HG03520 (cell line): ENCODE results near the gene DLGAP1.

ENCODE experiments used
- ATAC-seq: cut with Tn5 transposase; IDR thresholded peaks from one replicate; pipeline ENCODE4 v1.9.1; 2021; ENCODE audit warnings: mild to moderate bottlenecking, moderate library complexity; ENCODE audit not compliant: unreplicated experiment

The DLGAP1 gene

DNA sequence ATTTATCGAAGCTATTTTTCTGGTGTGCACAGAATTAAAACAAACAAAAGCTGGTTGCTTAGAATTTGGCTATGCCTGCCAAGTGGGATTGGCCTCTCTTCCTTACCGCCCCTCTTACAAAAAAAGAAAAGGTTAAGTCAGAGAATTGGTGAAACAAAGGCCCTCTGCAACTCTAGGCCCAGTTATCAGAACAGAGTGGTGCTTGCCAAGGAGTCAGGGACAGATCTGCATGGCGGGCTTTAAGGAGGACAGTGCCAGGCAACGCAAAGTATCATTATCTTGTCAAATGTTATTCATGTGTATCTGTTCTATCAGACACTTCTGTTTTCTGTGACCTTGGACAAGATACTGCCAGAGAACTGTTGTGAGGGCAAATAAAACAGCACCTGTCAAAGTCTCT lies 926.9 kb downstream of the DLGAP1 start:
- no peak for ATAC-seq

DNA sequence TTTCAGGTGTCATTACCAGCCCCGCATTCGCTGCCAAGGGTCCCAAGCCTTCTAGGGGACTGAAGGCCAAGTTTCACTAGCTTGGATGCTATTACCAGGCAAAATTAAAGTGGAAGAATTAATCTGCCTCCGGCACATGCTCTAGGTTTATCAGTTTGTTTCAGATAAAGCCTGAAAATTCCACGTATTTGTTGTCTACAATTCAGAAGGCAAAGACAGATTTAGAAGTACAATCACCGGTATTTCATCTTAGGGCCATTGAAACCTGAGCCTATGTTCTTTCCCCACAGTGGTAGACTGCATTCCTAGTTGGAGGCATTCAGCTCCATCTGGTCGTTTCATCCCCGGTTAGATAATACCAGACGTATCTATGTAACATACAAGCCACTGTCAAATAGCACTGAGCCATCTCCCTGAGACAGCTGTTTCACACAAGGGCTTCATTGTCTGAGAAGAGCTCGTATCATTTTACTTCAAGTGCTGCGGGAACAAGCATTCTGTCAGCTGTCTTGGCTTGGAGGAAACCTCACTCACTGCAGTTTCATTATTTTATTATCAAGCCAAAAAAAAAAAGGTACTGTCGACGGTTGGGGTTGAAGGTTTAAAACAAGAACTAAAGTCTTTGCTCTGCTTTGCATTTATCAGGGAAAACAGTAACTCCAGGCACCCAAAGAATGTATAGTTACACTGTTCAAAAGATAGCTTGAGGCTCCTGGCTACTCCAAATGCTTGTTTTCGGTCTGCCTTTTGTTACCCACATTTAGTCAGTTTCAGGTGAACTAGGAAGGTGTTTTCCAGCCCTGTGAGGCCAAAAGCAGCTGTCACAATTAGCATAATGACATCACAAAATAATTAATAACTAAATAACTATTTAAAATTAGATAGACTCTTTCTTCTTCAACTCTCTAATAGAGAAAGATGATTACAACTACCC lies 928.4 kb downstream of the DLGAP1 start:
- peak; percentile 62 for ATAC-seq

DNA sequence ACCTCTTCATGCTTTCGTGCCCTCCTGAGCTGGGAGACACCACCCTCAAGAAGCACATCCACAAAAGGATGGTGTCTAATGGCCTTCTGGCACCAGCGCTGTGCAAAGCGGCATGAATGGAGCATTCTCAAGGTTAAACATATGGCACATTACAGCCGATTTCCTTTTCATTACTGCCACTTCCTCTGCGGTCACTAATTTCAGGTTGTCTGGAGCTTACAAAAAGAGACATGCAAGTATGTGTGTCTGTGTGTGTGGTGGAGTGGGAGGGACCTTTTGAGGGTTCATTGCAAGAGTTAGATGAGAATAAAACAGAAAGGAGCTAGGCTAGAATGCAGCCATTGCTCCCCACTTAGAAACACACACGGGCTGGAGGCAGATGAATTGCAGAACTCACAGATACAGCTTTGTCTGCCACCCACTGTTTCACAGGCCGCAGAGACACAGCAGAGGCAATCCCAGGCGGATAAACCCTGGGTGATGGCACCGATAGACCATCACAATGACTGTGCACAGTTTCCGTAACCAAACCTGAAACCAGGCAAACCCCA lies 929.2 kb downstream of the DLGAP1 start:
- ATAC-seq = peak; percentile 72

DNA sequence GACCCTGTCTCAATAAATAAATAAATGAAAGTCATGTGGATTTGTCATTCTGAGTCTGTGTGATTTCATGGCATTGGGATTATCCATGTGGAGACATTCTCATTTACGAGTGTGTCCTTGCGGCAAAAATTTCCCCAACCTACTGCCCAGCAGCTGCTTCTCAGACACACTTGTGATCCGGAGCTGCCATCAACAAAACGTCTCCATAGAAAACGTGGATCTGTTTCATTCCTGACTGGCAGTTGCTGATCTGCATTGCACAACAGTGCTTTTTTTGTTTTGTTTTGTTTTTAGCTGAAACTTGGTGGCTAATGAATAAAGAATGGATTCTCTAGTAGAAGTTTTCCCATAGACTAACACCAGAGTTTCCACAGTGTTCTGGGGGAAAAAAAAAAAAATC lies 930.4 kb downstream of the DLGAP1 start:
- ATAC-seq = no peak

DNA sequence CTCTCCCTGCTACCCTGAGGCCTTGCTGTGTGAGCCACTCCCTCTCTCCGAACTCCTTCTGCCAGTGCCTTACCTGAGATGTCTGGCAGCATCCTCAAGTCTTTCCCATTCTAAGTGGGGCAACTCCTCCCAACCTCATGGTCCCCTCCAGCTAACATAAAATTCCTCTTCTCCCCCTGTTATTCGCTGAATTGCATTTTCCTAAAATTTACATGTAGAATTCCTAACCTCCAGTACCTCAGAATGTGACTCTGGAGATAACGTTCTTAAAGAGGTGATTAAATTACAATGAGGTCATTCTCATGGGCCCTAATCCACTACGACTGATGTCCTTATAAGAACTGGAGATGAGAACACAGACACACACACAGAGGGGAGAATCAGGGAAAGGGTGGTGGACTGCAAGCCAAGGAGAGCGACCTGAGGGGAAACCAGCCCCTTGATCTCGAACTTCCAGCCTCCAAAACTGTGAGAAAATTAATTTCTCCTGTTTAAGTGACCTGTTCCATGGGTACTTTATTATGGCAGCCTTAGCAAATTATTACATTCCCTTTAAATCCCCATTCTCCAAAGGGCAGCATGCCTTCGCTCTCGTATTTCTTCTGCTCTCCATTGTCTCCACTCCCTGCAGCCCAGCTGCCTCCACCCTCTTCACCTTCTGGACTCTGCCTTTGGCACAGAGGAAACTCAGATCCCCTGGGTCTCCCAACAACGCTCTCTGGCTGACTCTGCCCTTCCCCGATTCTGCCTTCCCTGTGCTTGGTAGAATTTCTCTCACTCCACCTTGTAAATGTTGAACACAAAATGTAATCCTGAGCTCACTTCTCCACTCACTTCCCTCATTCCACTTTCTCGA lies 934.6 kb downstream of the DLGAP1 start:
- no peak for ATAC-seq

DNA sequence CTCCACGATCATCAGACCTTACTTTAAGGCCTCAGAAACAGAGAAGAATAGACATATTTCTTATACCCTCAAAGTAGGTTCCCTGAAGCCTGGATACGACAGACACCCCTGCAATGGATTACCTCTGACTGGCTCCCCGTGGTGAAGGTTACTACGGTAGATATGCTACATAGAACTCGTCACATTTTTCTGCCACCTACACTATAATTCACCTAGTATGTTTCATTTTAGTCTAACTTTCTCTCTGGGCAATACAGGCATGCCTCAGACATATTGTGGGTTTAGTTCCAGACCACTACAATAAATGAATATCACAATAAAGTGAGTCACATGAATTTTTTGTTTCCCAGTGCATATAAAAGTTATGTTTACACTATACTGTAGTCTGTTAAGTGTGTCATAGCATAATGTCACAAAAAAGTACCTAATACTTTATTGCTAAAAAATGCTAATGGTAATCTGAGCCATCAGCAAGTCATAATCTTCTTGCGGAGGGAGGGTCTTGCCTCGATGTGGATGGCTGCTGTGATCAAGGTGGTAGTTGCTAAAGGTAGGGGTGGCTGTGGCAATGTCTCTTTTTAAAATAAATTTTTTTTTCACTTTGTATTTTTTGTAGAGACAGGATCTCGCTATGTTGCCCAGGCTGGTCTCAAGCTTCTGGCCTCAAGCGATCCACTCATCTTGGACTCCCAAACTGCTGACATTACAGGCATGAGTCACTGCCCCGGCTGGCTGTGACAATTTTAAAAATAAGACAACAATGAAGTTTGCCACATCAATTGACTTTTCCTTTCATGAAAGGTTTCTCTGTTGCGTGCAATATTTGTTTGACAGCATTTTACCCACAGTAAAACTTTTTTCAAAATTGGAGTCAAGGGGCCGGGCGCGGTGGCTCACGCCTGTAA lies 940.5 kb downstream of the DLGAP1 start:
- no peak for ATAC-seq

DNA sequence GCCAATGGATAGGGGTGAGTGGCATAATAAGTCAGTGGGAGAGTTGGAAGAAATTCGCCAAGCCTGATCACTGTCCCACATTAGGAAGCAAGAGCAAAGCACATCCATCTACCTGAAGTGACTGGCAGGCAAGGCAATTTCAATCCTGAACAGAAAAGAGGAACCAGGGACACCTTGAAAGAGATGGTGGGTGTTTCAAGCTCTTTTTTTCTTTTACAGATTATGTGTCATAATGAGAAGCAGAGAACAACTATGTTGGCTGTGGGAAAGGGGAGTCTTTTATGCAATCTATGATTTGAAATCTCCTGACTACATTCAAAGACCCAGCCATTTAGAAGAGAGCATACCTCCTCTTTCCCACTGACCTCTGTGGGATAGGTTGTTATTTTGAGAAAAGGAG lies 941.6 kb downstream of the DLGAP1 start:
- ATAC-seq = peak; percentile 63

DNA sequence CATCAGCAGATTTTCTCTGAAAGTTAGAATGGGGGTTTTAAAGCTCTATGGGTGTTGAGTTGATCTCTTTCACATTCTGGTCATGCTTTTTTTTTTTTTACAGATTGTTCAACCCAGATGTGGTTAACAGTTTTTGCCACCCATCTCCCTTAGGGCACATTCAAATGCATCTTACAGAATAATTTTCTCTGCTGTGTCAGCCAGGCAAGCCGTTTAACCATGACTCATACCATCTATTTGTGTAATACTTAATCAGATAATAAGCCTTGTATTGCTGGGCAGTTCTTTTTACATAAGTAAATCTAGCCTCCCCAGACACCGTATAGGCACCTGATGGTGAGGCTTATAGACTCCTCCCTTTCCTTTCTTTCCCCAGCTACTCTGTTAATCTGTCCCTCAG lies 943.1 kb downstream of the DLGAP1 start:
- ATAC-seq = no peak

DNA sequence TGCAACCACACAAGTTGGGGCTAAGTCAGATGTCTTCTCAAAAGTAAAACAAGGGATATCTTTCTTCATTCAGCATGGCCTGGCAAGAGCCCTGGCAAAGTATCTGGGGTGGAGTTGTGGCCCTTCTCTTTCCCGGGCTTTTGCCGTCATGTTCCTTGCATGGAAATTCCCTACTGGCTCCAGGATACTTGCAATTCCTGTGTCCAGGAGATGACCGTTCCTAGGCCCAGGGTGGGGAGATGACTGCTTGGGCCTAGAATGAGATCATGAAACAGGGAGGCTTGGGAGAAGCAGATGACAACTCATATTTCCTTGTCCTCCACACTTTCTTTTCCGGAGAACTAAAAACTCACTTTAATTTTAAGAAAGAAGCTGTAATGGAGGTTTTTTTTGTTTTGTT lies 944.2 kb downstream of the DLGAP1 start:
- no peak for ATAC-seq

DNA sequence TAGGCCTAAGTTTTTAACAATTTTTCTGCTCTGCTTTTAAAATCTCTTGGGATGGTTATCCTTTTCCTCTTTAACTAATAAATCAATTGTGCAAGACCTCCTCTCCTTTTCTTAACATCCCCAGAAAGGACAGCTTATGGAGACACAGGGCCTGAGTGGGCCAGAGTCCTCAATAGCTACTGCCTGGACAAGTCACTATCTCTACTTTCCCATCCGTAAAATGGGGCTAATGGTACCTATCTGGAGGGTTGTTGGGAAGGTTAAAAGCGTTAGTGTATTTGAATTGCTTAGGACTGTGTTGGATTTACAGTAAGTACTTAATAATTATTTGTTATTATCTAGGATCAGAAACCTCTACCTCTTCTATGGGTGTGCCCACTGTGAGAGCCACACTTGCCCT lies 945.1 kb downstream of the DLGAP1 start:
- no peak for ATAC-seq

DNA sequence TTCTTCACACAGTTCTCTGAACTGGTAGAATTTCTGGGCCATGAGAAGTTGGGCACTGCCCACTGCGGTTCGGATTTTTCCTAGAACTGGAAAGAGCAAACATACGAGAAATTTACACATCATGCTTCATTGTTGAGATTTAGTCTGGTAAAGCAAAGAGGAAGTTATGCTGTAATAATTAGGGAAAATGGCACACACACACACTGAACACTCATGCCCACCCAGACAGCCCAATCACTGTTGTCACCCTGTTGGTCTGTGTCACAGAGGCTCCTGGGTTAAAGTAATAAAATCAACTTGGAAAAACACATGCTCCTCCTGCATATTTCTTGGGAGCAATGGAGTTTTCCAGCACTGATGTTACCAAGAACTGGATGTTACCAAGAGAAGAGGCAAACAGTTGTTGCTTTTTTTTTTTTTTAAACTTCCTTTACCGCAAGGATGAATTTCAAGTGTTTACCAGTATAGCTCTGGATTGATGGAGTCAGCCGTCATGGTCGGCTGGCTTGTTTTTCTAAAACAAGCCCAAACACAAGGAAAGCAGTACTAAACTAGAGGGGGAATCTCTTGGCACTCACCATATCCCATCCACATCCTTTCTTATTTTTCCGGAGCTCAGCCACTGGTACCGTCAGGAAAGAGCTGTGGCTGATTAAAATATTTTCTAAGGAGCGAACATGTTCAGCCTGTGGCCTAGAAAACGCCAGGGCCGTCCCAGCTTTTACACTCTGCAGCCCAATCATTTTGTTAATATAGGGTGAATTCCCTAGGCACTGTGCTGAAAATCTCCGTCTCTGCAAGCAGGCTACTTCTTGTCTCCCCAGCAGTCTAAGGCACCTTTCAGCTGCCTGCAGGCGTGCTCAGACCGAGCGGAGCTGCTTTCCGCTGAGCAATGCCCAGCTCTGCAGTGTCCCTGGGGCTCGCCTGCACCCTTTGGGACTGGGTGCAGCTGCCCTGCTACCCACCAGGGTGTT lies 946.2 kb downstream of the DLGAP1 start:
- ATAC-seq = no peak

DNA sequence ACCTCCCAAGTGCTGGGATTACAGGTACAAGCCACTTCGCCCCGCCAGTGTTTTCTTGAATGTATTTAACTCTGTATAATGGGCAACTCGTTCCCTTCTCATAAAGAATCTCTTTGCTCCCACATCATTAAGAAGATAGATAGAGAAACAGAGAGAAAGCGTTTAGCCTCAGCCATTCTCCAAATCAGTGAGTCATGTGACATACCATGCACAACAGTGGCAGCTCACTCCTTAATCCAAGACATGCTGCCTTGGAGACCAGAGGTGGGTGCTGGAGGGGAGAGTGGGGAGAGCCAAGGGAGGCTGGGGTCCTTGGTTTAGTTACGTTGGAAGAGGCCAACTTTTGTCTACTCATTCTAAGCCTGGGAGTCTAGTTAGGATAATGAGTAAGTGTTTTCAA lies 950.5 kb downstream of the DLGAP1 start:
- ATAC-seq = no peak

DNA sequence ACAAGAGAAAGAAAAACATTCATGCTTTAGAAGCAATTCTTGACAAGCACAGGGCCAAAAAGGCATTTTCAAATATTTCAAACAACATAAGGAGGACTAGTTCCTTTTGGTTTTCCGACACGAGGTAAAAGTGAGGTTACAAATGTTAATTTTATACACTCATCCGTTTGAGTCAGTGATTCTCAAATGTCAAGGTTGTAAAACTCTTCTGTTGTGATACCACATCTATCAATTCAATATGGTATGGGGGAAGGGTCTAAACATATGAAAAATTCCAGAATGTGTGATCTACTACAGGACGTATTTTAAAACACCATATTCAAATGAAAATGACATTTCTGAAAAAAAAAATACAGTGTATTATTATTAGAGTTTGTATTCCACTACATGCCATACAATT lies 952.5 kb downstream of the DLGAP1 start:
- no peak for ATAC-seq

DNA sequence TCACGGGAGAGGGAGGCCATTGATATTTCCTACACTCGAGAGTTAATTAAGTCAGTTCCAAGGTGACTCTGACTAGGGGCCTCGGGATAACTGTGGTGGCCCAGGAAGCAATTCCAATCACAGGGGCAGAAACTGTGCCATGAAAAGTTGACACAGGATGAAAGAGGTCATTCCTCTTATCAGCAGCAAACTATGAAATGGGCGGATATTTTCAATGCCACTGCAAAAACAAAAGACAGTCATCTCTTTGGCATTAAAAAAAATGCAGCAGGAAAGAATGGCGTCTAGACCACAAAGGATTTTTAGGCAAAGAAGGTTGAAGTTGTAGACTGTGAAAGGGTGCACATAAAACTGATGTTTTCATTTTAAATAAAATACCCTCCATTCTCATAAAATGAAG lies 955.1 kb downstream of the DLGAP1 start:
- ATAC-seq = no peak

DNA sequence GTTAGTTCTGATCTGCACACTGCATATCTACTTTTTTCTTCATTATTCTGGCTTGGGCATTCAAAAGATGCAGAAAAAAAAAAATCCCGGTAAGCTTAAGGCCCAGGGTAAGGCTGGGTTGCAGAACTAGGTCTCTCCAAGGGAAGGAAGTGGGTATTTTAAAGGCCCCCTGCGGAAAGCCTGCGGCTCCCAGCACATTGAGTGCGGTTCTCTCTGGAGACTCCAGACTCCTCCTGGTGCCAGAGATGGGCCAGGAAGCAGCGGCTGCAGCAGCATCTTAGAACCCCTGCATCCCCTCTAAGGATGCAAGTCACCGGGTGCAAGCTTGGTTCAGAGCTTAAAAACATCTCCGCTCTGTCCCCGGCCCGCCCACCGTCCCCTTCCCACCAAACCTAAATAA lies 955.6 kb downstream of the DLGAP1 start:
- ATAC-seq = no peak

DNA sequence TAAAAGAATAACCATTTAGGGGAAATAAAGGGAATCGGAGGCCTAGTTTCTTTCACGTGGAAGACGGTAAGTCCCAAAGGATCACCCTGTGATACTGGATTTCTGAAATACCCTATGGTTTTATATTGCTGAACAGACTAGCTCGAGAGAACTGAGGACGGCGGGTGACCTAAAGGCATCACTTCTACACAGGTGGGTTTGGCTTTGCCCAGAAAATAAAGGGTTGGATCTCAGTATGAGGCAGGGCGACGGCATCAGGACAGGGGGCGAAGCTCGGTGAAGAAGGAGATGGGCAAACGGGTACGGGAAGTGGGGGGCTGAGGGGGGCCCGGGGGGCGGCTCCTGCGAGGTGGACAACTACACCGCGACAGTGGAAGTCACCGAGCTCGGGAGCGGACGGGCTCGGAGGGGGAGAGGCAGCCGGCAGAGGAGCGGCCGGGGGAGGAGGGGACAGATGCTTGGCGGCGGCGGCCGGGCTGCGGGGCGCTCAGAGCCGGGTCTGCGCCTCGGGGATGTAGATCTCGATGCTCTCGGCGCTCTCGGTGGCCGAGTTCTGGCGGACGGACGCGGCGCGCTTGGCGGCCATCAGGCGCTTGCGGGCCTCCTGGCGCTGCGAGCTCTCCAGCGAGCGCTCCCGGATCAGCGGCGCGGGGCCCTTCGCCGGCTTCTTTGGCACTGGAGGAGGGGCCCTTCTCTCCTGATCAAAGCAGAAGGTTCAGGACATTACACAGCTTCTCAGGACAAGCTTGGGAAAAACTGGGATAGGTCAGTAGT lies 956.2 kb downstream of the DLGAP1 start:
- ATAC-seq = no peak

DNA sequence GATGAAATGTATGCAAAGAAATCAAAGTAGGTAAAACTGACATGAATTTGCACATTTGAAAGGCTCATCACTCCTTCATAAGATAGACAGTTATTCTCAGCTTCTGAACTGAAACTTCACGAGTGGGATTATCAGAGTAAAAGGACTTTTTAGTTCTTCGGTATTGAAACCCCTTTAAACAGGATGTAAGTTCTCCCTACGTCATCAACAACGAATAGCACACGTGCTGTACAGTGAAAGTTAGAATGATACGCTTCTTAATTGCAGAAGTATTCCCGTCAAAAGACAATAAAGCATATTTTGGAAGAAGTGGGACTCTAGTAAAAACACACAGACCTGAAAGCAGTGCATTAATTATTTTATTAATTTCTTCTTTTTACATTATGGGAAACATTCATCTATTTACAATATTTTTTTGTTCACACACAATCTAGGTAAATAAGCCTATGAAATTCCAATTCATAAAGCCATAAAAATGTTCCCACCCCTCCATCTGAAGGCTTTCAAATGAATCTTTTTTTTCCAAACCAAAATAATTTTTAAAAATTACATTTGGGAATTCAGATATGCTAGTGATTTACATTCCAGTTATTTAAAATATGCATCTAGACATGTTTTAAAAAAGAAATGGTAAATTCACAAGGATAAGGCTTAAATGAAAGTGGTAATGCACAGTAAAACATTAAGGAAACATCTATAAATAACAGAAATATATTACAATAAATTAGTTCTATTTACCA lies 959.2 kb downstream of the DLGAP1 start:
- no peak for ATAC-seq

DNA sequence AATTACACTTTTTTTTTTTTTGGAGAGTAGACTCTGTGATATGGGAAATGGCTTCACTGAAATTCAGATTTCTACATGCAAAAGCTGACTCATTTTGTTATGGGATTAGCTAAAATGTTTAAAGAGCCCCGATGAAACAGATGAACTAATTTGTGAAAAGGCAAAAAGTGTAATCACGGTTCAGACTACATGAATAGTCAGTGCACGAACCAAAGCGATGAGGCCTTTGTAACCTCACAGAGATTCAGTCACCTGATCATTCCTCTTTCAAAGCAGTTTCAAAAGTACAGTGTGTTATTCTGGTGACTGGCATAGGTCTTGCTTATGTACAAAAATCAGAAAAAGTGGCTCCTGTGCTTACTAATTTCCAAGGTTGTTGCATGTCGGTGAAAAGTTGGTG lies 960.5 kb downstream of the DLGAP1 start:
- no peak for ATAC-seq
